BE2C (cell line): Measurements from ENCODE around the gene ROS1.

Source experiments
- DNase-seq: peaks from one replicate; pipeline ENCODE4 v3.0.0-alpha.2; 2020
- H3K27me3 ChIP-seq: fragments of 250-450 bp; sonication (Bioruptor Pico); 2 replicates; pipeline ENCODE4 v1.5.1; 2020; ENCODE audit warnings: mild to moderate bottlenecking
- H3K36me3 ChIP-seq: fragments of 250-450 bp; sonication (Bioruptor Pico); 2 replicates; pipeline ENCODE4 v1.5.1; 2020; ENCODE audit warnings: mild to moderate bottlenecking
- H3K4me1 ChIP-seq: fragments of 250-450 bp; sonication (Bioruptor Pico); 2 replicates; pipeline ENCODE4 v1.5.1; 2020
- H3K4me3 ChIP-seq: 2 replicates; pipeline ENCODE4 v1.5.1; 2011; ENCODE audit warnings: low read depth, low read length
- H3K9me3 ChIP-seq: fragments of 250-450 bp; sonication (Bioruptor Pico); 2 replicates; pipeline ENCODE4 v1.5.1; 2020
- TF ChIP-seq, protein P1 (sequence below): IDR thresholded peaks from 2 replicates; pipeline ENCODE4 v1.5.1; 2012; ENCODE audit warnings: mild to moderate bottlenecking, low read depth, low read length

Gene ROS1

DNA sequence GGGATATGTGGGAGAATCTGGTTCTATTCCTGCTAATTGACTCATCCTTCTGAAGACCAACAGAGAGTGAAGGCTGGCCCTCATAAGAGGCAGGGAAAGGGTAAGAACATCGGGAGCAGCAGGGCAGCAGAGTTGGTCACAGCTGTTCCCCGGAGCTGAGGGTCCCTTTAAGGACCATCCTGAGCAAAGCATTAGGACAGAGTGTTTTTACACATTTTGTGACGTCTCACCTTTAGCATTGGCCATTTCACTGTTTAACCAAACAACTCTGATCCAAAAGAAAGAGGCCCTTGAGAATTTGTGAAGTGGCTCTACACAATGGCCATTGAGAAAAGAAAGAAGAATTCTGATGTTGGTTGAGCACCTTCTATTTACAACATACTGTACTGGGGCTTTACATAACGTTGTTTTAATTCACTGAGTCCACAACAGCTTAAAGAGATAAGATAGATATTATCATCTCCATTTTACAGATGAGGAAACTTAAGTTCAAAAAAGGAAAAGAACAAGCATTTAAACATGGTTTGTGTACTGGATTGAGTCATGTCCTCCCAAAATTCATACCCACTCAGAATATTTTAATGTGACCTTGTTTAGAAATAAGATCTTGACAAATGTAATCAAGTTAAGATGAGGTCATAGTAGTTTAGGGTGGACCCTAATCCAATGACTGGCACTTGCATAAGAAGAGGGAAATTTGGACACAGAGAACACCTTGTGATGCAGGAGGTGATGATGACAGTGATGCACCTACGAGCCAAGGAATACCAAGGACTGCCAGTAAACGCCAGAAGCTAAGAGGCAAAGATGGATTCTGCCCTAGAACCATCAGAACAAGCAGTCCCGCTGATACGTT, 98.4 kb downstream of the ROS1 start:
- no peak for DNase-seq
- TF ChIP-seq, protein P1, sequence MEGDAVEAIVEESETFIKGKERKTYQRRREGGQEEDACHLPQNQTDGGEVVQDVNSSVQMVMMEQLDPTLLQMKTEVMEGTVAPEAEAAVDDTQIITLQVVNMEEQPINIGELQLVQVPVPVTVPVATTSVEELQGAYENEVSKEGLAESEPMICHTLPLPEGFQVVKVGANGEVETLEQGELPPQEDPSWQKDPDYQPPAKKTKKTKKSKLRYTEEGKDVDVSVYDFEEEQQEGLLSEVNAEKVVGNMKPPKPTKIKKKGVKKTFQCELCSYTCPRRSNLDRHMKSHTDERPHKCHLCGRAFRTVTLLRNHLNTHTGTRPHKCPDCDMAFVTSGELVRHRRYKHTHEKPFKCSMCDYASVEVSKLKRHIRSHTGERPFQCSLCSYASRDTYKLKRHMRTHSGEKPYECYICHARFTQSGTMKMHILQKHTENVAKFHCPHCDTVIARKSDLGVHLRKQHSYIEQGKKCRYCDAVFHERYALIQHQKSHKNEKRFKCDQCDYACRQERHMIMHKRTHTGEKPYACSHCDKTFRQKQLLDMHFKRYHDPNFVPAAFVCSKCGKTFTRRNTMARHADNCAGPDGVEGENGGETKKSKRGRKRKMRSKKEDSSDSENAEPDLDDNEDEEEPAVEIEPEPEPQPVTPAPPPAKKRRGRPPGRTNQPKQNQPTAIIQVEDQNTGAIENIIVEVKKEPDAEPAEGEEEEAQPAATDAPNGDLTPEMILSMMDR = no peak

DNA sequence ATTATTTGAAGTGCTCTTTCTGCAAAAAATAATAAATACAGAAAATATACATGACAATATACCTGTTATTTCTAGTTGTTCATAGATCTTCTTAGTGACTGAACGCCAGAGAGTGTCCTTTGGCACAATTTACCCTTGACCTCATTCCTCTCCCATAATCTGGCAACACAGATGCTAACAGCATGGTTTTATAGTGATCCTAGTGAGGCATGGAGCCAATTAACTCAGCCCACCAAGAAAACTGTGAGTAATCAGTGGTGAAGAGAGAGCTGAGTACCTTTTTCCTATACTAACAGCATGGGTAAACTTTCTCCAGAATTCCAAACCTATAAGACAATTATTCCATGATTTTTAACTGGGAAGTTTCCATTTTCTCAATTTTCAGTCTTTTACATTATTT, 99.3 kb downstream of the ROS1 start:
- Histone ChIP-seq H3K9me3 (no peaks in the 10 kb centered on the region), H3K36me3 (no peaks in the 10 kb centered on the region), H3K4me3 (no peak overlapping the region), H3K27me3 (no peaks in the 10 kb centered on the region), H3K4me1 (no peaks in the 10 kb centered on the region)
- TF ChIP-seq, protein P1 = no peak
- no peak for DNase-seq

More for the DNA sequence above, 98.4 kb downstream of the ROS1 start:
- no peaks in the 10 kb centered on the region for H3K9me3 ChIP-seq
- no peaks in the 10 kb centered on the region for H3K36me3 ChIP-seq
- H3K27me3 ChIP-seq = no peaks in the 10 kb centered on the region
- no peak overlapping the region for H3K4me3 ChIP-seq
- H3K4me1 ChIP-seq = no peaks in the 10 kb centered on the region

DNA sequence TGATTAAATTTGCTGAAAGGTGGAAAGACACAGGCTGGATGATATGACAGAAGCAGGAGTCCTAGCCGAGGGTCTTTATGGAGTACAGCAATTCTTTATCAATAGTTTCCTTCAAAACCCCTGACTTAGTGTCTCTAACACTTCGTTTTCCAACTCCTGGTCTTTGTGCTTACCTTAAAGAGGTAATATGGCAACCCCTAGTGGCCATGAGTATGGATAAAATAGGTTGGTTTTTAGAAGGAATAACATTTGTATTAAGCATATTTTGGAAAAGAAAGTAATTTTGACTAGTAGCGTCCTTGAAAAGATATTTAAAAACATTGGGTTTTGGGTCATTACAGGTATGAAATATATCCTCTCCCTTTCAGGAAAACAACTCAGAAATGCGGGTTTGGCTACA, 108.5 kb downstream of the ROS1 start:
- Histone ChIP-seq H3K4me1 (no peaks in the 10 kb centered on the region), H3K36me3 (no peaks in the 10 kb centered on the region), H3K27me3 (no peaks in the 10 kb centered on the region), H3K4me3 (no peak overlapping the region), H3K9me3 (no peaks in the 10 kb centered on the region)
- no peak for DNase-seq
- TF ChIP-seq, protein P1 = peak; percentile 43

DNA sequence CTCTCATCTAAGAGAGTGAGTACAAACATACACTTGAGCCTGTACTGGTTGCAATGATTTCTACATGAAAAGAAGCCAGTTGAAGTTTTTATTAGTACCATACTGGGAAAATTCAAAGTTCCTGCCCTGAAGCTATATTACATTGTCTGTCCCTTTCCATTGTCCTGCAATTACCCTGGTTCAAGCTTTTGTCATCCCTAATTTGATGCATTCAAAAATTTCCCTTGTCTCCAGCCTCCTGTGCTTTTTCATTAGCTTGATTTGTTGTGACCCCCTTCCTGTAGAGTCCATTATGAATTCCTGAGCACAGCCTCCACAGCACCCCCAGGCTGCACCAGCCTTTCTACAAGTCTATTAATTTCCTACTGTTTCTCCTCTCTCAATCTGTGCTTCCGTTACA, 114.0 kb downstream of the ROS1 start:
- Histone ChIP-seq H3K4me1 (no peaks in the 10 kb centered on the region), H3K36me3 (no peaks in the 10 kb centered on the region), H3K27me3 (no peaks in the 10 kb centered on the region), H3K4me3 (no peak overlapping the region), H3K9me3 (no peaks in the 10 kb centered on the region)
- TF ChIP-seq, protein P1 = no peak
- no peak for DNase-seq

DNA sequence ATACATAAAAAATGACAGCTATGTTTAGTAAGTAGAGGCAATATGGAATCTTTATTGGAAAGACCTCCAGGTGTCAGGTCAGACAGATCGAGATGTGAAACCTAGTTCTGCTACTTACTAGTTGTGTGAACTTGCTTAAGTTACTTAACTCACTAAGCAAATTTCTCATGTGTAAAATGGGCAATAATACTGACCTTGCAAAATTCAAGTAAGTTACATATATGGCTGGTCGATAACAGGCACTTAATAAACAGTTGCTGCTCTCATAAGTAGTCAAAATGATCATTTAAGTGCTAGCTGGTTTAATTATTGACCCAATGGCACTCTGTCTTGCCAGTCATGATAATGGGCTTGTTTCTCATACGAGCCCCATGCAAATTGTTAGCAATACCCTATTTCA, 114.4 kb downstream of the ROS1 start:
- TF ChIP-seq, protein P1 = no peak

DNA sequence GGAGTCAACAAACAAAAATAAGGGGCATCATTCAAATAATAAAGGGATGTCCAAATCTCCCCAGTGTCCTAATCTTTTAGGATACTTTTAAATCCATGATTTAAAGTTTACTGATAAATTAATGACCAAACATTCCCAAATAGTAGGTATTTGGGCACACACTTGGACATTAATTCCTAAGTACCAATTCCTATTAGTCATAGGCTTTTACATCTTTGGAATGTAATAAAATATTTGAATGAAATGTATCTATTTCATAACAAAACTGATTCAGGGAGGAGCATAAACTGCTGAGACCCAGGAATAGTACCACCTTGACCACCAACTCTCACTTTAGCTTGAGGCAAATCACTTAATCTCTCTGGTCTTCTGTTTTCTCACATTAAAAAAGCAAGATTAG, 116.1 kb downstream of the ROS1 start:
- Histone ChIP-seq H3K36me3 (no peaks in the 10 kb centered on the region), H3K27me3 (no peaks in the 10 kb centered on the region), H3K4me1 (no peaks in the 10 kb centered on the region), H3K9me3 (no peaks in the 10 kb centered on the region), H3K4me3 (no peak overlapping the region)
- TF ChIP-seq, protein P1 = no peak
- DNase-seq = no peak

More for the DNA sequence above, 114.4 kb downstream of the ROS1 start:
- Histone ChIP-seq H3K4me1 (no peaks in the 10 kb centered on the region), H3K9me3 (no peaks in the 10 kb centered on the region), H3K4me3 (no peak overlapping the region), H3K36me3 (no peaks in the 10 kb centered on the region), H3K27me3 (no peaks in the 10 kb centered on the region)
- no peak for DNase-seq
